OCI-LY7 (cell line): ENCODE data around the gene TRIM8. TPM values are rescaled to one million over a fixed set of nuclear protein-coding genes. Genes with fewer than 3 reads are reported as not detected.

ENCODE experiments used
- BruUV-seq: library from RNA; stranded (reverse); fragments of 400-500 nt; replicated peaks from 2 replicates; lab custom pipeline; 2021; lab: Mats Ljungman, UMichigan
- CTCF ChIA-PET: fragments of 300-600 bp; sonication (Branson Sonifier 250); formaldehyde crosslinking; loops from one replicate; lab custom pipeline; 2022; ENCODE audit warnings: antibody characterized with exemption; ENCODE audit not compliant: unreplicated experiment; lab: Charles Lee
- POLR2A ChIA-PET: fragments of 300-600 bp; sonication (Branson Sonifier 250); formaldehyde crosslinking; loops from one replicate; lab custom pipeline; 2022; ENCODE audit warnings: antibody characterized with exemption; lab: Charles Lee
- DNase-seq: peaks from one replicate; pipeline ENCODE4 v3.0.0-alpha.2; 2015; ENCODE audit warnings: low spot score
- H2AFZ ChIP-seq: fragments of 200-600 bp; sonication (generic), shearing (Covaris generic); 2 replicates; pipeline ENCODE4 v1.6.1; 2014; ENCODE audit warnings: mild to moderate bottlenecking, antibody characterized with exemption, low read length, moderate library complexity
- H3K27ac ChIP-seq: fragments of 200-600 bp; sonication (generic); 2 replicates; pipeline ENCODE4 v1.5.1; 2014; ENCODE audit warnings: mixed run types, low read depth, mild to moderate bottlenecking, moderate library complexity, low read length, inconsistent platforms; ENCODE audit not compliant: poor library complexity, severe bottlenecking
- H3K36me3 ChIP-seq: fragments of 200-600 bp; sonication (generic); 2 replicates; pipeline ENCODE4 v1.6.1; 2014; ENCODE audit warnings: mild to moderate bottlenecking, antibody characterized with exemption, low read length, moderate library complexity, mixed read lengths; ENCODE audit not compliant: insufficient read depth
- H3K4me1 ChIP-seq: fragments of 200-600 bp; sonication (generic); 2 replicates; pipeline ENCODE4 v1.5.1; 2014; ENCODE audit warnings: mild to moderate bottlenecking, low read length; ENCODE audit not compliant: insufficient read depth, poor library complexity, severe bottlenecking
- H3K4me2 ChIP-seq: fragments of 200-600 bp; sonication (generic); 2 replicates; pipeline ENCODE4 v1.6.1; 2014; ENCODE audit warnings: mild to moderate bottlenecking, low read length
- H3K4me3 ChIP-seq: fragments of 200-600 bp; sonication (generic); 2 replicates; pipeline ENCODE4 v1.5.1; 2014; ENCODE audit warnings: mild to moderate bottlenecking, low read depth, low read length; ENCODE audit not compliant: poor library complexity, severe bottlenecking
- H3K79me2 ChIP-seq: fragments of 200-600 bp; sonication (generic); 2 replicates; pipeline ENCODE4 v1.6.1; 2016; ENCODE audit warnings: low read depth, mild to moderate bottlenecking, low read length, moderate library complexity, mixed read lengths; ENCODE audit not compliant: insufficient read depth
- H3K9me2 ChIP-seq: fragments of 200-600 bp; sonication (generic); 2 replicates; pipeline ENCODE4 v1.6.1; 2016; ENCODE audit warnings: mild to moderate bottlenecking, low read length, mixed read lengths; ENCODE audit not compliant: insufficient read depth
- H3K9me3 ChIP-seq: fragments of 200-600 bp; sonication (generic); 2 replicates; pipeline ENCODE4 v1.6.1; 2014; ENCODE audit warnings: mild to moderate bottlenecking, mixed run types, low read length, mixed read lengths
- H4K20me1 ChIP-seq: fragments of 200-600 bp; sonication (generic); 2 replicates; pipeline ENCODE4 v1.6.1; 2014; ENCODE audit warnings: mild to moderate bottlenecking, antibody characterized with exemption, low read length, moderate library complexity, mixed read lengths; ENCODE audit not compliant: insufficient read depth
- EZH2phosphoT487 ChIP-seq: fragments of 200-600 bp; sonication (generic); IDR thresholded peaks from 2 replicates; pipeline ENCODE4 v1.6.1; 2018; ENCODE audit warnings: low read depth, borderline replicate concordance, mild to moderate bottlenecking, mixed run types, antibody characterized with exemption, low read length, moderate library complexity, mixed read lengths
- intact Hi-C: fragments of 100-400 bp; cut with micrococcal nuclease; formaldehyde crosslinking; loops from one replicate; pipeline ENCODE4 v1.10.0; 2022; ENCODE audit not compliant: unreplicated experiment
- total RNA-seq, 2 experiments: library from RNA; depleted of rRNA in 1 of 2; stranded (reverse); fragments of >200 nt in 1 of 2; shearing (Covaris generic) in 1 of 2; gene quantifications; 2 replicates each; pipeline ENCODE4 v1.2.3, GENCODE V29; 2014 to 2022
- TF ChIP-seq, protein P1 (sequence below): fragments of 200-600 bp; sonication (generic); conservative IDR thresholded peaks from 2 replicates; pipeline ENCODE4 v1.5.1; 2014; ENCODE audit warnings: mild to moderate bottlenecking, antibody characterized with exemption, low read length, moderate library complexity, mixed read lengths

The TRIM8 gene
- total RNA-seq, 2 experiments from 2014 or later: 54.2 to 92.1 TPM

DNA sequence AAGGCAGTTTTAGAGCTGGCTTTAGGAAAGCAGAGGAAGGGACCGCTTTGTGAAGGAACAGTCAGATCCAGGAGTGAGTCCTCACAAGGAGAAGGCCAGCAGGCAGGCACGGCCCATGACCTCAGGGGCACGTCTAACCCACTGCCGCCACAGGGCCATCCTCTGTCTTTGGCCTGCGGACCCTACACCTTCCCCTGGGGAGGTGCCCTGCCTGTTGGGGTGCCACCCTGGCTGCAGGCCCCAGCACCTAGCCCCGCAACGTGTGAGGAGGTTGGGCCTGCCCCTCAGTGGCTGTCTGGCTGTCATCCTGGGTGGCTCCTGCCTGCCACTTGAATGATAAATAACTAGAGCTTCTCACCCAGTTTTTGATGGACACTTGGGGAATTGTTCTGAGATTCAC is 31.0 kb upstream of the TRIM8 start:
- Histone ChIP-seq H3K4me2 (no peak overlapping the region), H3K4me1 (no peaks in the 10 kb centered on the region), H3K79me2 (no peaks in the 10 kb centered on the region), H3K4me3 (no peak overlapping the region), H3K9me3 (no peaks in the 10 kb centered on the region), H3K36me3 (no peaks in the 10 kb centered on the region), H2AFZ (no peak overlapping the region), H3K9me2 (no peaks in the 10 kb centered on the region), H3K27ac (no peak overlapping the region), H4K20me1 (no peaks in the 10 kb centered on the region)
- ChIA-PET POLR2A (no interaction called here), CTCF (no interaction called here)
- TF ChIP-seq EZH2phosphoT487: no peak
- BruUV-seq: no TSS peak
- no peak for DNase-seq
- intact Hi-C loops: no loop called here

DNA sequence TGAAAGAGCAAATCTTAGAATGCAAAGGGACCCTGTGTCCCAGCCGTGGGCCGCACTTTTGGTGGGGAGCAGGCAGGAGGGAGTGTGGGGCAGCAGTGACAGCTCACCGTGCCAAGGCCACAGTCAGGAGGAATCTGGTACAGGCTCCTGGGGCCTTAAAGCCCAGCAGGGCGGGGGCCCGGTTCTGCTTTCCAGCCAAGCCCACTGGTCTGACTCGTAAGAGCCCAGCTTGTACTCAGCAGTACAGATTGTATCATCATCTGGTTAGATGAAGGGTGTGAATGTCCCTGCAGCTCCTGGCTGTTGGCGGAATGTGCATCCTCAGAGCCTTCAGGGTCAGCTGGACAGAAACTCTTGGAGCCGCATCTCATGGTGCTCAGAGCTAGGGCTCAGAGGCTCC is 30.5 kb upstream of the TRIM8 start:
- Histone ChIP-seq H2AFZ (no peak overlapping the region), H3K36me3 (no peaks in the 10 kb centered on the region), H3K79me2 (no peaks in the 10 kb centered on the region), H3K27ac (no peak overlapping the region), H3K4me1 (no peaks in the 10 kb centered on the region), H3K4me3 (no peak overlapping the region), H4K20me1 (no peaks in the 10 kb centered on the region), H3K4me2 (no peak overlapping the region), H3K9me3 (no peaks in the 10 kb centered on the region), H3K9me2 (no peaks in the 10 kb centered on the region)
- POLR2A ChIA-PET: no interaction called here
- BruUV-seq: no TSS peak
- CTCF ChIA-PET: no interaction called here
- TF ChIP-seq, protein P1, sequence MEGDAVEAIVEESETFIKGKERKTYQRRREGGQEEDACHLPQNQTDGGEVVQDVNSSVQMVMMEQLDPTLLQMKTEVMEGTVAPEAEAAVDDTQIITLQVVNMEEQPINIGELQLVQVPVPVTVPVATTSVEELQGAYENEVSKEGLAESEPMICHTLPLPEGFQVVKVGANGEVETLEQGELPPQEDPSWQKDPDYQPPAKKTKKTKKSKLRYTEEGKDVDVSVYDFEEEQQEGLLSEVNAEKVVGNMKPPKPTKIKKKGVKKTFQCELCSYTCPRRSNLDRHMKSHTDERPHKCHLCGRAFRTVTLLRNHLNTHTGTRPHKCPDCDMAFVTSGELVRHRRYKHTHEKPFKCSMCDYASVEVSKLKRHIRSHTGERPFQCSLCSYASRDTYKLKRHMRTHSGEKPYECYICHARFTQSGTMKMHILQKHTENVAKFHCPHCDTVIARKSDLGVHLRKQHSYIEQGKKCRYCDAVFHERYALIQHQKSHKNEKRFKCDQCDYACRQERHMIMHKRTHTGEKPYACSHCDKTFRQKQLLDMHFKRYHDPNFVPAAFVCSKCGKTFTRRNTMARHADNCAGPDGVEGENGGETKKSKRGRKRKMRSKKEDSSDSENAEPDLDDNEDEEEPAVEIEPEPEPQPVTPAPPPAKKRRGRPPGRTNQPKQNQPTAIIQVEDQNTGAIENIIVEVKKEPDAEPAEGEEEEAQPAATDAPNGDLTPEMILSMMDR: no peak
- no peak for TF ChIP-seq EZH2phosphoT487
- no peak for DNase-seq
- intact Hi-C loops: no loop called here

DNA sequence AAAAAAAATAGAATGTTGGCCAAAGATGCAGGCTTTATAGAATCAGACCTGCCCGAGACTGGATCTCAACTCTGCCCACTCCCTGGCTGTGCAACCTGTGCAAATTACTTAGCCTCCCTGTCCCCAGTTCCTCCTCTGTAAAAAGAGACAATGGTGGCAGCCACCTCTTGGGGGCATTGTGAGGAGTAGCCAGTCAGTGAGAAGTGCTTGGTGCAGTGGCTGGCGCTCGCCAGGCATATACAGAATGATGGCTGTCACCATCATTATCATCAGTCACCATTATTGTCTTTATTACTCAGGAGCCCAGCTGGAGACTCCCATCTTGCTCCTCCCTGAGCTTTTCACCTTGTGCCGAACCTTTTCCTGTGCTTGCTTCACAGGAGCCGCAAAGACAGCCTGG is 29.4 kb upstream of the TRIM8 start:
- Histone ChIP-seq H3K4me3 (no peak overlapping the region), H3K79me2 (no peaks in the 10 kb centered on the region), H3K27ac (no peak overlapping the region), H4K20me1 (no peaks in the 10 kb centered on the region), H3K4me1 (no peaks in the 10 kb centered on the region), H2AFZ (no peak overlapping the region), H3K9me2 (no peaks in the 10 kb centered on the region), H3K36me3 (no peaks in the 10 kb centered on the region), H3K4me2 (no peak overlapping the region), H3K9me3 (no peaks in the 10 kb centered on the region)
- TF ChIP-seq, protein P1: no peak
- no peak for TF ChIP-seq EZH2phosphoT487
- ChIA-PET POLR2A (interaction anchor here (0.7 kb wide), 2 partner anchors 26 to 1296 kb away, joined by 3 to 4 read pairs; no protein-coding TSS in a partner anchor), CTCF (interaction anchor here (0.8 kb wide), 1 partner anchor 12 kb away, joined by 3 read pairs; no protein-coding TSS in a partner anchor)
- intact Hi-C loops: no loop called here
- no TSS peak for BruUV-seq
- DNase-seq: no peak
